OCI-LY1 (cell line): ENCODE results near the gene CRYBG1.

Experiments
- H2AFZ ChIP-seq: fragments of 200-600 bp; sonication (generic), shearing (Covaris generic); 2 replicates; pipeline ENCODE4 v1.6.0; 2014; ENCODE audit warnings: antibody characterized with exemption, mild to moderate bottlenecking, low read length
- H3F3A ChIP-seq: fragments of 200-600 bp; sonication (generic), shearing (Covaris generic); 2 replicates; pipeline ENCODE4 v1.6.0; 2014; ENCODE audit warnings: mild to moderate bottlenecking, antibody characterized with exemption, low read length, moderate library complexity; ENCODE audit not compliant: insufficient read depth
- H3K27ac ChIP-seq: fragments of 200-600 bp; sonication (generic); 2 replicates; pipeline ENCODE4 v1.5.1; 2014; ENCODE audit warnings: low read length, mixed run types, mild to moderate bottlenecking, low read depth; ENCODE audit not compliant: poor library complexity, severe bottlenecking
- H3K27me3 ChIP-seq: fragments of 200-600 bp; sonication (generic); 2 replicates; pipeline ENCODE4 v1.6.0; 2014; ENCODE audit warnings: antibody characterized with exemption, mild to moderate bottlenecking, low read length, moderate library complexity; ENCODE audit not compliant: insufficient read depth
- H3K36me3 ChIP-seq: fragments of 200-600 bp; sonication (generic); 2 replicates; pipeline ENCODE4 v1.6.1; 2014; ENCODE audit warnings: mild to moderate bottlenecking, antibody characterized with exemption, low read length, moderate library complexity, mixed read lengths; ENCODE audit not compliant: insufficient read depth
- H3K4me1 ChIP-seq: fragments of 200-600 bp; sonication (generic); 2 replicates; pipeline ENCODE4 v1.5.1; 2014; ENCODE audit warnings: mild to moderate bottlenecking, low read length, moderate library complexity; ENCODE audit not compliant: insufficient read depth, severe bottlenecking
- H3K4me2 ChIP-seq: fragments of 200-600 bp; sonication (generic), shearing (Covaris generic); 2 replicates; pipeline ENCODE4 v1.6.1; 2014; ENCODE audit warnings: low read length
- H3K4me3 ChIP-seq: fragments of 200-600 bp; sonication (generic); 2 replicates; pipeline ENCODE4 v1.5.1; 2014; ENCODE audit warnings: low read length, low read depth, mild to moderate bottlenecking, mixed read lengths; ENCODE audit not compliant: poor library complexity, severe bottlenecking
- H3K79me2 ChIP-seq: fragments of 200-600 bp; shearing (Covaris generic); 2 replicates; pipeline ENCODE4 v1.6.1; 2016; ENCODE audit warnings: mixed run types, low read length, mixed read lengths; ENCODE audit not compliant: insufficient read depth
- H3K9ac ChIP-seq: fragments of 200-600 bp; sonication (generic), shearing (Covaris generic); 2 replicates; pipeline ENCODE4 v1.6.1; 2014; ENCODE audit warnings: mild to moderate bottlenecking, low read length, mixed read lengths
- H3K9me2 ChIP-seq: fragments of 200-600 bp; sonication (generic), shearing (Covaris generic); 2 replicates; pipeline ENCODE4 v1.6.1; 2014; ENCODE audit warnings: low read depth, mild to moderate bottlenecking, low read length, mixed read lengths
- H3K9me3 ChIP-seq: fragments of 200-600 bp; shearing (Covaris generic); 2 replicates; pipeline ENCODE4 v1.6.1; 2014; ENCODE audit warnings: low read length, mixed read lengths
- H4K20me1 ChIP-seq: fragments of 200-600 bp; sonication (generic), shearing (Covaris generic); 2 replicates; pipeline ENCODE4 v1.6.0; 2016; ENCODE audit warnings: mild to moderate bottlenecking, low read length; ENCODE audit not compliant: insufficient read depth
- CTCF ChIP-seq: fragments of 200-600 bp; sonication (generic), shearing (Covaris generic); IDR thresholded peaks from 2 replicates; pipeline ENCODE4 v1.5.1; 2017; ENCODE audit warnings: mild to moderate bottlenecking, antibody characterized with exemption, low read length, moderate library complexity, mixed read lengths
- EZH2 ChIP-seq: fragments of 200-600 bp; sonication (generic), shearing (Covaris generic); IDR thresholded peaks from 2 replicates; pipeline ENCODE4 v1.8.0; 2017; ENCODE audit warnings: borderline replicate concordance, mixed run types, mild to moderate bottlenecking, antibody characterized with exemption, low read length, moderate library complexity, mixed read lengths

CRYBG1 gene

GRCh38 chr6:106609699-106610098 lies 249.2 kb downstream of the CRYBG1 start:
- peak overlapping the region; percentile 37; the same call in 1 of the 2 replicates for H3K9ac ChIP-seq
- H4K20me1 ChIP-seq = no peaks in the 10 kb centered on the region
- no peaks in the 10 kb centered on the region for H3F3A ChIP-seq
- H3K36me3 ChIP-seq = peaks cover 55% of the 10 kb centered on the region
- H3K79me2 ChIP-seq = no peaks in the 10 kb centered on the region
- TF ChIP-seq EZH2 (no peak), CTCF (peak; percentile 88)
- no peak overlapping the region for H2AFZ ChIP-seq
- H3K4me1 ChIP-seq = peaks cover 57% of the 10 kb centered on the region
- H3K27ac ChIP-seq = peak overlapping the region; percentile 71
- no peak overlapping the region for H3K4me3 ChIP-seq
- H3K9me2 ChIP-seq = no peaks in the 10 kb centered on the region
- H3K9me3 ChIP-seq = no peaks in the 10 kb centered on the region
- peak overlapping the region; percentile 25; the same call in 1 of the 2 replicates for H3K4me2 ChIP-seq
- no peaks in the 10 kb centered on the region for H3K27me3 ChIP-seq

GRCh38 chr6:106611030-106611429 lies 250.5 kb downstream of the CRYBG1 start:
- H3K4me2 ChIP-seq = peak overlapping the region; percentile 32
- no peaks in the 10 kb centered on the region for H4K20me1 ChIP-seq
- no peaks in the 10 kb centered on the region for H3K9me2 ChIP-seq
- H2AFZ ChIP-seq = no peak overlapping the region
- no peaks in the 10 kb centered on the region for H3K79me2 ChIP-seq
- TF ChIP-seq EZH2 (no peak), CTCF (no peak)
- no peaks in the 10 kb centered on the region for H3F3A ChIP-seq
- H3K27me3 ChIP-seq = no peaks in the 10 kb centered on the region
- no peaks in the 10 kb centered on the region for H3K9me3 ChIP-seq
- H3K4me3 ChIP-seq = no peak overlapping the region
- H3K27ac ChIP-seq = peak overlapping the region; percentile 71
- peak overlapping the region; percentile 11; the same call in 1 of the 2 replicates for H3K9ac ChIP-seq
- peaks cover 47% of the 10 kb centered on the region for H3K36me3 ChIP-seq
- H3K4me1 ChIP-seq = peaks cover 70% of the 10 kb centered on the region

- no peaks in the 10 kb centered on the region for H3K79me2 ChIP-seq
- H4K20me1 ChIP-seq = no peaks in the 10 kb centered on the region
- H2AFZ ChIP-seq = no peak overlapping the region
- no peaks in the 10 kb centered on the region for H3K9me3 ChIP-seq
- TF ChIP-seq CTCF = no peak
- TF ChIP-seq EZH2 = no peak
- peak overlapping the region; percentile 58; the same call in 1 of the 2 replicates for H3K4me2 ChIP-seq
- H3K27me3 ChIP-seq = no peaks in the 10 kb centered on the region
- H3K36me3 ChIP-seq = peaks cover 50% of the 10 kb centered on the region
- no peak overlapping the region for H3K4me3 ChIP-seq
- peak overlapping the region; percentile 92 for H3K27ac ChIP-seq
- H3F3A ChIP-seq = no peaks in the 10 kb centered on the region
- peaks cover 89% of the 10 kb centered on the region for H3K4me1 ChIP-seq
- peak overlapping the region; percentile 57; the same call in 1 of the 2 replicates for H3K9ac ChIP-seq
- no peaks in the 10 kb centered on the region for H3K9me2 ChIP-seq
These were observed 252.3 kb downstream of the CRYBG1 start for GRCh38 chr6:106612671-106613416.
